ENCODE measurements around the gene ZNF185.

Gene ZNF185

GRCh38 chrX:152912106-152912505 is 14.2 kb downstream of the ZNF185 start:
- no peak for DNase-seq
- no peaks in the 10 kb centered on the region for H3K4me1 ChIP-seq (ENCODE audit: low read length)
- H3K4me2 ChIP-seq (ENCODE audit: low read depth, low read length): no peak overlapping the region
- H3K9me2 ChIP-seq (replicated peaks; ENCODE audit: insufficient read depth, low read length): no peaks in the 10 kb centered on the region
- H3K79me2 ChIP-seq (ENCODE audit: low read length): no peaks in the 10 kb centered on the region
- no peak overlapping the region for H2AFZ ChIP-seq (ENCODE audit: low read length)
- H3K27me3 ChIP-seq (replicated peaks; ENCODE audit: insufficient read depth, low read length): no peaks in the 10 kb centered on the region
- H3K36me3 ChIP-seq (replicated peaks; ENCODE audit: insufficient read depth, low read length): no peaks in the 10 kb centered on the region
- H3K9ac ChIP-seq (ENCODE audit: low read length): no peak overlapping the region
- no peak for TF ChIP-seq EZH2 (optimal IDR thresholded peaks at IDR 0.05; ENCODE audit: low read depth, low read length)
- no peak for TF ChIP-seq EZH2phosphoT487 (IDR thresholded peaks at IDR 0.05; ENCODE audit: low read length)
- no peak for TF ChIP-seq CTCF (IDR thresholded peaks at IDR 0.05; ENCODE audit: low read length)
- H3K4me3 ChIP-seq (ENCODE audit: low read length): no peak overlapping the region
- H3K9me3 ChIP-seq (replicated peaks; ENCODE audit: insufficient read depth, low read length): no peaks in the 10 kb centered on the region
- H4K20me1 ChIP-seq (ENCODE audit: insufficient read depth, low read length): no peaks in the 10 kb centered on the region
- no peaks in the 10 kb centered on the region for H3F3A ChIP-seq (ENCODE audit: insufficient read depth, low read length)
- no peak overlapping the region for H3K27ac ChIP-seq (ENCODE audit: low read length)

GRCh38 chrX:152912641-152913040 is 14.8 kb downstream of the ZNF185 start:
- no peaks in the 10 kb centered on the region for H3K9me2 ChIP-seq (replicated peaks; ENCODE audit: insufficient read depth, low read length)
- TF ChIP-seq CTCF (IDR thresholded peaks at IDR 0.05; ENCODE audit: low read length) (no peak), EZH2phosphoT487 (IDR thresholded peaks at IDR 0.05; ENCODE audit: low read length) (no peak), EZH2 (optimal IDR thresholded peaks at IDR 0.05; ENCODE audit: low read depth, low read length) (no peak)
- no peak for DNase-seq
- no peak overlapping the region for H3K9ac ChIP-seq (ENCODE audit: low read length)
- no peak overlapping the region for H3K4me3 ChIP-seq (ENCODE audit: low read length)
- no peaks in the 10 kb centered on the region for H3F3A ChIP-seq (ENCODE audit: insufficient read depth, low read length)
- H3K4me1 ChIP-seq (ENCODE audit: low read length): no peaks in the 10 kb centered on the region
- no peaks in the 10 kb centered on the region for H3K9me3 ChIP-seq (replicated peaks; ENCODE audit: insufficient read depth, low read length)
- H3K27me3 ChIP-seq (replicated peaks; ENCODE audit: insufficient read depth, low read length): no peaks in the 10 kb centered on the region
- no peak overlapping the region for H3K4me2 ChIP-seq (ENCODE audit: low read depth, low read length)
- no peak overlapping the region for H3K27ac ChIP-seq (ENCODE audit: low read length)
- no peaks in the 10 kb centered on the region for H3K36me3 ChIP-seq (replicated peaks; ENCODE audit: insufficient read depth, low read length)
- no peaks in the 10 kb centered on the region for H4K20me1 ChIP-seq (ENCODE audit: insufficient read depth, low read length)
- H3K79me2 ChIP-seq (ENCODE audit: low read length): no peaks in the 10 kb centered on the region
- H2AFZ ChIP-seq (ENCODE audit: low read length): no peak overlapping the region

GRCh38 chrX:152913346-152913745 is 15.5 kb downstream of the ZNF185 start:
- H3K4me3 ChIP-seq (ENCODE audit: low read length): no peak overlapping the region
- no peaks in the 10 kb centered on the region for H3K4me1 ChIP-seq (ENCODE audit: low read length)
- no peak overlapping the region for H3K4me2 ChIP-seq (ENCODE audit: low read depth, low read length)
- H3K79me2 ChIP-seq (ENCODE audit: low read length): no peaks in the 10 kb centered on the region
- H3F3A ChIP-seq (ENCODE audit: insufficient read depth, low read length): no peaks in the 10 kb centered on the region
- H3K27me3 ChIP-seq (replicated peaks; ENCODE audit: insufficient read depth, low read length): no peaks in the 10 kb centered on the region
- H3K9me3 ChIP-seq (replicated peaks; ENCODE audit: insufficient read depth, low read length): no peaks in the 10 kb centered on the region
- no peak overlapping the region for H3K9ac ChIP-seq (ENCODE audit: low read length)
- TF ChIP-seq EZH2phosphoT487 (IDR thresholded peaks at IDR 0.05; ENCODE audit: low read length): no peak
- TF ChIP-seq CTCF (IDR thresholded peaks at IDR 0.05; ENCODE audit: low read length): no peak
- TF ChIP-seq EZH2 (optimal IDR thresholded peaks at IDR 0.05; ENCODE audit: low read depth, low read length): no peak
- H3K36me3 ChIP-seq (replicated peaks; ENCODE audit: insufficient read depth, low read length): no peaks in the 10 kb centered on the region
- H3K27ac ChIP-seq (ENCODE audit: low read length): no peak overlapping the region
- no peak overlapping the region for H2AFZ ChIP-seq (ENCODE audit: low read length)
- DNase-seq: no peak
- H3K9me2 ChIP-seq (replicated peaks; ENCODE audit: insufficient read depth, low read length): no peaks in the 10 kb centered on the region
- H4K20me1 ChIP-seq (ENCODE audit: insufficient read depth, low read length): no peaks in the 10 kb centered on the region

Data from MM.1S (cell line).